HG03457 (cell line): ENCODE measurements around the gene ZEB2.

ENCODE experiments used
- ATAC-seq: cut with Tn5 transposase; IDR thresholded peaks from one replicate; pipeline ENCODE4 v1.9.1; 2021; ENCODE audit warnings: moderate number of reproducible peaks; ENCODE audit not compliant: unreplicated experiment

ZEB2 gene

GRCh38 chr2:144514616-144515091 lies 5.3 kb downstream of the ZEB2 start:
- ATAC-seq = no peak

- no peak for ATAC-seq
These were observed 6.4 kb downstream of the ZEB2 start for GRCh38 chr2:144513388-144514101.

- no peak for ATAC-seq
These were observed 7.0 kb downstream of the ZEB2 start for GRCh38 chr2:144512891-144513351.

- no peak for ATAC-seq
These were observed 7.4 kb downstream of the ZEB2 start for GRCh38 chr2:144512470-144512869.

GRCh38 chr2:144511937-144512336 lies 8.0 kb downstream of the ZEB2 start:
- ATAC-seq = no peak

GRCh38 chr2:144511226-144511810 lies 8.6 kb downstream of the ZEB2 start:
- no peak for ATAC-seq

- peak; percentile 59 for ATAC-seq
These were observed 9.5 kb downstream of the ZEB2 start for GRCh38 chr2:144510294-144510991.

- ATAC-seq = no peak
These were observed 10.1 kb downstream of the ZEB2 start for GRCh38 chr2:144509879-144510221.

GRCh38 chr2:144509001-144509878 lies 10.7 kb downstream of the ZEB2 start:
- no peak for ATAC-seq

GRCh38 chr2:144508172-144508851 lies 11.6 kb downstream of the ZEB2 start:
- ATAC-seq = no peak

GRCh38 chr2:144507441-144508171 lies 12.3 kb downstream of the ZEB2 start:
- no peak for ATAC-seq

- no peak for ATAC-seq
These were observed 14.6 kb downstream of the ZEB2 start for GRCh38 chr2:144505245-144505831.

- ATAC-seq = no peak
These were observed 15.7 kb downstream of the ZEB2 start for GRCh38 chr2:144504218-144504641.

GRCh38 chr2:144503242-144503641 lies 16.7 kb downstream of the ZEB2 start:
- ATAC-seq = no peak

- ATAC-seq = no peak
These were observed 17.6 kb downstream of the ZEB2 start for GRCh38 chr2:144502369-144502768.

GRCh38 chr2:144501627-144502026 lies 18.3 kb downstream of the ZEB2 start:
- no peak for ATAC-seq

GRCh38 chr2:144501118-144501517 lies 18.8 kb downstream of the ZEB2 start:
- ATAC-seq = no peak

GRCh38 chr2:144500563-144500962 lies 19.4 kb downstream of the ZEB2 start:
- no peak for ATAC-seq

GRCh38 chr2:144498277-144498676 lies 21.6 kb downstream of the ZEB2 start:
- no peak for ATAC-seq
